Lower leg skin (tissue), 4 donors: ENCODE measurements around the gene SPEF1. TPM values are rescaled to one million over a fixed set of nuclear protein-coding genes. Genes with fewer than 3 reads are reported as not detected.

Source experiments
- DNase-seq, 2 donors: peaks; one replicate each; pipeline ENCODE4 v3.0.0-alpha.2; 2019; ENCODE audit warnings: low spot score in 2 of 2
- H3K4me3 ChIP-seq: fragments of 200-600 bp; sonication (generic); 2 replicates; pipeline ENCODE4 v1.5.1; 2017; ENCODE audit warnings: mild to moderate bottlenecking, low read depth; ENCODE audit not compliant: poor library complexity, severe bottlenecking
- CTCF ChIP-seq, 3 donors: fragments of 450-650 bp; IDR thresholded peaks; one replicate each; pipeline ENCODE4 v1.5.1; 2016; ENCODE audit warnings: antibody characterized with exemption in 3 of 3, mild to moderate bottlenecking in 3 of 3, moderate library complexity in 2 of 3
- POLR2A ChIP-seq, 2 donors: fragments of 450-650 bp; IDR thresholded peaks; one replicate each; pipeline ENCODE4 v1.6.1; 2016 to 2017; ENCODE audit warnings: antibody characterized with exemption in 2 of 2, mild to moderate bottlenecking in 1 of 2, moderate library complexity in 1 of 2
- WGBS, 2 donors: methylation state at CpG; one replicate each; pipeline ENCODE4 v1.1.5; 2018; 5-methylcytosine and 5-hydroxymethylcytosine counted together
- intact Hi-C: fragments of 100-400 bp; cut with DNase I; formaldehyde crosslinking; loops from one replicate; pipeline ENCODE4 v1.15.0; 2023; ENCODE audit warnings: low total_unique reads
- total RNA-seq, 4 donors: library from RNA; depleted of rRNA; stranded (reverse); fragments of >200 nt; gene quantifications; one replicate each; pipeline ENCODE4 v1.1.0, GENCODE V29; 2016

The SPEF1 gene
- total RNA-seq, 4 donors from 2014 or later, result 0.13 TPM; not detected in 3

- no peak for TF ChIP-seq POLR2A (IDR thresholded peaks at IDR 0.05)
- no peak for TF ChIP-seq CTCF (IDR thresholded peaks at IDR 0.05)
- WGBS, 2 donors, result 58 to 59% methylated on average over 12 to 17 of the region's 17 CpGs
- H3K4me3 ChIP-seq, result no peak overlapping the region
- intact Hi-C loops, result no loop called here
- no peak for DNase-seq
Measured at GRCh38 chr20:3784216-3784853, 3.1 kb upstream of the SPEF1 start.

GRCh38 chr20:3783511-3784195 lies 2.4 kb upstream of the SPEF1 start:
- intact Hi-C loops, result no loop called here
- H3K4me3 ChIP-seq, result no peak overlapping the region
- DNase-seq, result no peak
- TF ChIP-seq CTCF (IDR thresholded peaks at IDR 0.05), result no peak
- no peak for TF ChIP-seq POLR2A (IDR thresholded peaks at IDR 0.05)
- WGBS, 2 donors, result 58 to 62% methylated on average over 10 of the region's 10 CpGs

- DNase-seq, result no peak
- no peak for TF ChIP-seq CTCF (IDR thresholded peaks at IDR 0.05)
- no peak for TF ChIP-seq POLR2A (IDR thresholded peaks at IDR 0.05)
- intact Hi-C loops, result no loop called here
- no peak overlapping the region for H3K4me3 ChIP-seq
- 41 to 56% methylated on average over 2 of the region's 2 CpGs for WGBS, 2 donors
Measured at GRCh38 chr20:3783068-3783489, 1.8 kb upstream of the SPEF1 start.

- WGBS, 2 donors, result 48 to 64% methylated on average over 6 of the region's 6 CpGs
- TF ChIP-seq CTCF (IDR thresholded peaks at IDR 0.05) (no peak), POLR2A (IDR thresholded peaks at IDR 0.05) (no peak)
- intact Hi-C loops, result no loop called here
- no peak for DNase-seq
- H3K4me3 ChIP-seq, result no peak overlapping the region
Measured at GRCh38 chr20:3782597-3782996, 1.3 kb upstream of the SPEF1 start.

GRCh38 chr20:3778976-3779375 lies 2.3 kb downstream of the SPEF1 start:
- no peak for DNase-seq
- no peak for TF ChIP-seq POLR2A (IDR thresholded peaks at IDR 0.05)
- TF ChIP-seq CTCF (IDR thresholded peaks at IDR 0.05), result no peak
- intact Hi-C loops, result no loop called here
- WGBS, 2 donors, result 39 to 69% methylated on average over 16 to 17 of the region's 18 CpGs
- no peak overlapping the region for H3K4me3 ChIP-seq
